H1 (cell line): ENCODE results near the gene DEDD2. TPM values are rescaled to one million over a fixed set of nuclear protein-coding genes. Genes with fewer than 3 reads are reported as not detected.

Experiments used
- HDAC6 ChIP-seq: IDR thresholded peaks from one replicate; pipeline ENCODE4 v1.7.1; 2012; ENCODE audit warnings: low read depth, mild to moderate bottlenecking, inconsistent platforms, low read length, moderate library complexity
- POLR2A ChIP-seq, 2 experiments: IDR thresholded peaks; 1 replicate in 1 of 2; 2 replicates in 1 of 2; pipeline ENCODE4 v1.6.1; 2011; ENCODE audit warnings: low read depth in 2 of 2, low read length in 2 of 2, mild to moderate bottlenecking in 2 of 2; ENCODE audit errors: control extremely low read depth in 1 of 2
- RBBP5 ChIP-seq: IDR thresholded peaks from 2 replicates; pipeline ENCODE4 v1.7.1; 2012; ENCODE audit warnings: low read depth, mild to moderate bottlenecking, inconsistent platforms, low read length, moderate library complexity, borderline replicate concordance
- RNF2 ChIP-seq: fragments of 200-900, 300-1000 bp; sonication (generic); IDR thresholded peaks from 2 replicates; pipeline ENCODE4 v1.7.1; 2016; ENCODE audit warnings: borderline replicate concordance, low read depth, mild to moderate bottlenecking, antibody characterized with exemption, low read length; ENCODE audit not compliant: poor library complexity, severe bottlenecking; ENCODE audit errors: missing control alignments
- polyA plus RNA-seq, 7 experiments: library from polyadenylated mRNA; depleted of rRNA in 3 of 7; stranded (reverse) in 5 of 7; unstranded in 2 of 7; fragments of >200 nt in 5 of 7; fragments of 200-250 nt in 2 of 7; gene quantifications; 1 replicate in 5 of 7; 2 replicates in 1 of 7; 4 replicates in 1 of 7; pipeline versions ENCODE4 v1.2.1 to v1.2.3, GENCODE V29; 2011 to 2013; ENCODE audit warnings: missing spikeins in 2 of 7, mixed read lengths in 2 of 7
- total RNA-seq: library from RNA; stranded (reverse); fragmentation: NEBNext Ultra II Directional; extraction: Animal tissue kit (Norgen Biotek cat#: 25700); gene quantifications from 2 replicates; pipeline ENCODE4 v1.2.1, GENCODE V29; 2021
- TF ChIP-seq, protein P1 (sequence below): IDR thresholded peaks from 2 replicates; pipeline ENCODE4 v1.6.1; 2011; ENCODE audit warnings: low read length, improper control_type of control experiment

Gene DEDD2
- total and polyA plus RNA-seq, 2 of the 8 experiments (the other 6 are each of a cell fraction or from before 2014, with no cell fraction given): 37.8 to 65.0 TPM

GRCh38 chr19:42170715-42171114, 46.8 kb downstream of the DEDD2 start (continued):
- TF ChIP-seq RNF2 (no peak), POLR2A (IDR thresholded peaks at IDR 0.05; ENCODE audit: control extremely low read depth in 1 of 2, low read depth in 2 of 2, low read length in 2 of 2) (no peak), RBBP5 (no peak), HDAC6 (no peak)
- TF ChIP-seq, protein P1, sequence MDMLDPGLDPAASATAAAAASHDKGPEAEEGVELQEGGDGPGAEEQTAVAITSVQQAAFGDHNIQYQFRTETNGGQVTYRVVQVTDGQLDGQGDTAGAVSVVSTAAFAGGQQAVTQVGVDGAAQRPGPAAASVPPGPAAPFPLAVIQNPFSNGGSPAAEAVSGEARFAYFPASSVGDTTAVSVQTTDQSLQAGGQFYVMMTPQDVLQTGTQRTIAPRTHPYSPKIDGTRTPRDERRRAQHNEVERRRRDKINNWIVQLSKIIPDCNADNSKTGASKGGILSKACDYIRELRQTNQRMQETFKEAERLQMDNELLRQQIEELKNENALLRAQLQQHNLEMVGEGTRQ: no peak
